Gastroesophageal sphincter (tissue), 4 donors: ENCODE data around the gene GPR39. TPM values are rescaled to one million over a fixed set of nuclear protein-coding genes. Genes with fewer than 3 reads are reported as not detected.

Experiments used
- ATAC-seq: fragments of 150-250 bp; one replicate; pipeline ENCODE4 v1.9.1; 2016; ENCODE audit warnings: mild to moderate bottlenecking, moderate library complexity
- H3K27ac ChIP-seq, 4 donors: fragments of 200-600 bp; sonication (generic) in 3 of 4; 1 replicate in 3 of 4; 2 replicates in 1 of 4; pipeline ENCODE4 v1.5.1; 2016 to 2019
- H3K27me3 ChIP-seq: fragments of 200-600 bp; sonication (generic); one replicate; pipeline ENCODE4 v1.5.1; 2019
- H3K36me3 ChIP-seq, 2 donors: fragments of 200-600 bp; sonication (generic); one replicate each; pipeline ENCODE4 v1.5.1; 2019; ENCODE audit warnings: control low read depth in 1 of 2
- H3K4me1 ChIP-seq, 3 donors: fragments of 200-600 bp; sonication (generic); 1 replicate in 2 of 3; 2 replicates in 1 of 3; pipeline ENCODE4 v1.5.1; 2016 to 2019; ENCODE audit warnings: control low read depth in 2 of 3
- H3K4me3 ChIP-seq, 2 donors: fragments of 200-600 bp; sonication (generic); one replicate each; pipeline ENCODE4 v1.5.1; 2019; ENCODE audit warnings: mild to moderate bottlenecking in 1 of 2, moderate library complexity in 1 of 2
- H3K9me3 ChIP-seq, 3 donors: fragments of 200-600 bp; sonication (generic); one replicate each; pipeline ENCODE4 v1.5.1; 2017 to 2019; ENCODE audit warnings: control low read depth in 2 of 3
- EP300 ChIP-seq: sonication (generic); formaldehyde crosslinking; IDR thresholded peaks from one replicate; pipeline ENCODE4 v1.6.1; 2017; ENCODE audit warnings: antibody characterized with exemption, mild to moderate bottlenecking
- POLR2A ChIP-seq, 2 donors: fragments of 450-650 bp; IDR thresholded peaks; one replicate each; pipeline ENCODE4 v1.6.1; 2017; ENCODE audit warnings: antibody characterized with exemption in 2 of 2, mild to moderate bottlenecking in 2 of 2, moderate library complexity in 1 of 2
- POLR2AphosphoS5 ChIP-seq: sonication (generic); formaldehyde crosslinking; IDR thresholded peaks from one replicate; pipeline ENCODE4 v1.6.1; 2017; ENCODE audit warnings: antibody characterized with exemption
- WGBS, 2 donors: methylation state at CpG; one replicate each; pipeline ENCODE4 v1.1.5; 2018; ENCODE audit warnings: low coverage in 1 of 2; 5-methylcytosine and 5-hydroxymethylcytosine counted together
- total RNA-seq, 4 donors: library from RNA; depleted of rRNA; stranded (reverse); fragments of >200 nt; gene quantifications; one replicate each; pipeline ENCODE4 v1.1.0, GENCODE V29; 2016
- TF ChIP-seq, protein P1 (sequence below), 4 experiments: fragments of 200-600 bp in 2 of 4; fragments of 450-650 bp in 2 of 4; sonication (generic) in 1 of 4; IDR thresholded peaks; one replicate each; pipeline ENCODE4 v1.5.1; 2017 to 2019; ENCODE audit warnings: antibody characterized with exemption in 4 of 4, mild to moderate bottlenecking in 2 of 4, moderate library complexity in 2 of 4

The GPR39 gene
- total RNA-seq, 4 donors from 2014 or later: 0.46 to 2.6 (median 0.69) TPM; not detected in 1

DNA sequence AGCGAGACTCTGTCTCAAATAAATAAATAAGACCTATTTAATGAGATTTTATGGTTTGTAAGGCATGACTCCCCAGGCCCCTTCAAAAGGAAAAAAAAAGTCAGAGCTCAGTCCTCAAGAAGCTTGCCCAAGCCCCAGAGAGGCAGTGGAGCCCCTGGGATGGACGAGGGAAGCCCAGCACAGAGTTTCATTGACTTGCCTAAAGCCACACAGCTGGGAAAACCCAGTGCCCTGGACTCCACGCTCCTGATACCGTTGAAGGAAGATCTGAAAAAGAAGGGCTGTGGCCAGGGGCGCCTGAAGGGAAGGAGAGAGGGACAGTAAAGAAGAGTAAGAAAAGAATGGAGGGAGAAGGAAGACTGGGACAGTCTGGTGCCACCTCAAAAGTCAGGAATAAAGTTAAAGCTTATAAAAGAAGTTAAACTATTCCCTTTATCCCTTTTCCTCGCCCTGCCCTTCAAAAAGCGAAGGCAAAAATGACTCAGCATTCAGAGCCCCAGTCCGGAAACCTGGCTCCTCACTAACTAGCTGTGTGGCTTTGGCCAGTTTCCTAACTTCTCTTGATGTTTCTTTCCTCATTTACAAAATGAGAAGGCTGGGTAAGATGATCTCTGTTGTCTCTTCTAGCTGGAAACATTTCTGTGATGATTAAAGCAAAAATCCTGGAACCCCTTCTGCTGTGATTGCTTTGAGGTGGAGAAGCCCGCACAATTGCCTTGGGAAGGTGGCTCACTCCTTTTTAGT lies 206.7 kb downstream of the GPR39 start:
- 10 to 59% methylated on average over 3 to 6 of the region's 9 CpGs for WGBS, 2 donors
- Histone ChIP-seq H3K9me3 (no peaks in the 10 kb centered on the region), H3K27ac (no peak overlapping the region), H3K4me1 (no peaks in the 10 kb centered on the region), H3K4me3 (no peak overlapping the region), H3K36me3 (no peaks in the 10 kb centered on the region), H3K27me3 (no peaks in the 10 kb centered on the region)
- TF ChIP-seq POLR2AphosphoS5 (no peak), POLR2A (IDR thresholded peaks at IDR 0.05) (no peak), EP300 (no peak)
- TF ChIP-seq, protein P1, sequence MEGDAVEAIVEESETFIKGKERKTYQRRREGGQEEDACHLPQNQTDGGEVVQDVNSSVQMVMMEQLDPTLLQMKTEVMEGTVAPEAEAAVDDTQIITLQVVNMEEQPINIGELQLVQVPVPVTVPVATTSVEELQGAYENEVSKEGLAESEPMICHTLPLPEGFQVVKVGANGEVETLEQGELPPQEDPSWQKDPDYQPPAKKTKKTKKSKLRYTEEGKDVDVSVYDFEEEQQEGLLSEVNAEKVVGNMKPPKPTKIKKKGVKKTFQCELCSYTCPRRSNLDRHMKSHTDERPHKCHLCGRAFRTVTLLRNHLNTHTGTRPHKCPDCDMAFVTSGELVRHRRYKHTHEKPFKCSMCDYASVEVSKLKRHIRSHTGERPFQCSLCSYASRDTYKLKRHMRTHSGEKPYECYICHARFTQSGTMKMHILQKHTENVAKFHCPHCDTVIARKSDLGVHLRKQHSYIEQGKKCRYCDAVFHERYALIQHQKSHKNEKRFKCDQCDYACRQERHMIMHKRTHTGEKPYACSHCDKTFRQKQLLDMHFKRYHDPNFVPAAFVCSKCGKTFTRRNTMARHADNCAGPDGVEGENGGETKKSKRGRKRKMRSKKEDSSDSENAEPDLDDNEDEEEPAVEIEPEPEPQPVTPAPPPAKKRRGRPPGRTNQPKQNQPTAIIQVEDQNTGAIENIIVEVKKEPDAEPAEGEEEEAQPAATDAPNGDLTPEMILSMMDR (IDR thresholded peaks at IDR 0.05): no peak
- ATAC-seq: no peak

DNA sequence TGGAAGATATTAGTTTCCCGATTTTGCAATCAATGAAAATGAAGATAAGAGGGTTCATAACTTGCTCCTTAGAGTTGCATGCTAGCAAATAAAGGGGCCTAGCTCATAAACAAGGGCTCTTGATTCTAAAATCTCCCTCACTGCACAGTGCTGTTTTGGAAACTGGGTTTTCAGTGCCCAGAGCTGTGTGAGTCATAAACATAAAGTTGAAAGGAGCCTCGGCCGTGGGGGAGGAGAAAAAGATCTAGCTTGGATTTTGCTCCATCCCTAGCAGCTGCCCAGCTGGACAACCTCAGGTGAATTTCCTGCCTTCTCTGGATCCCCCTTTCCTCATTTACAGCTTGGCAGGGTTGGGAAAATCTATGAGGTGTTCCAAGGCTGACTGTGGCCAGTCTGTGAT lies 210.9 kb downstream of the GPR39 start:
- 56 to 75% methylated on average over 1 to 2 of the region's 3 CpGs for WGBS, 2 donors
- H3K9me3 ChIP-seq: no peaks in the 10 kb centered on the region
- no peak for TF ChIP-seq EP300
- no peak for TF ChIP-seq POLR2A (IDR thresholded peaks at IDR 0.05)
- TF ChIP-seq POLR2AphosphoS5: no peak
- TF ChIP-seq, protein P1 (IDR thresholded peaks at IDR 0.05): no peak
- no peak overlapping the region for H3K4me3 ChIP-seq
- peaks cover 3 to 15% (median 5%) of the 10 kb centered on the region in 3 donors for H3K4me1 ChIP-seq
- H3K27ac ChIP-seq: no peak overlapping the region
- no peak for ATAC-seq
- no peaks in the 10 kb centered on the region for H3K36me3 ChIP-seq
- no peaks in the 10 kb centered on the region for H3K27me3 ChIP-seq

DNA sequence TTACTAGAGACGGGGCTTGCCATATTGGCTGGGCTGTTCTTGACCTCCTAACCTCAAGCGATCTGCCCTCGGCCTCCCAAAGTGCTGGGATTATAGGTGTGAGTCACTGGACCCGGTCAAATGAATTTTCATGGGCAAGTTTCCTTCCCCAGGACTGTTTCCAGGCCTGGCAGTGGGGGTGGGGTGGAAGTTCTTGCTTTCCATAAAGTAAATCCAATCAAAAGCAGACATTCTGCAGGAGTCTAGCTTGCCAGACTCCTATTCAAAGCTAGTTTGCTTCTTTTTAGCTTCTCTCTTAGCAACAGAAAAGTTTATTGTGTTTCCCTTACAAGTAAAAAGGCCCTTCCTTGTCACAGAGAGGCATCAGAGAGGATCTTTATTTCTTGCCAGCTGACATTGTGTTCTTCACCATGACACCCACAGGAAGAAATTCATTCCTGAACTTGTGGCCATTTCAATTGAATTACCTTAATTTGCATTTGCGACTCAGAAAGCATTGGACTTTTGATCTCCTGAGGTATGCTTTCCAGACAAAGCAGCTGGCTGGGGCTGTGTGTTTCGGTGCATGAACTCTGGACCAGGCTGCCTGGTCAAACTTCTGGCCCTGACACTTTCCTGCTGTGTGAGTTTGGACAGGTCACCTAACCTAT lies 215.5 kb downstream of the GPR39 start:
- no peaks in the 10 kb centered on the region for H3K27me3 ChIP-seq
- ATAC-seq: no peak
- no peaks in the 10 kb centered on the region for H3K9me3 ChIP-seq
- TF ChIP-seq, protein P1 (IDR thresholded peaks at IDR 0.05): no peak
- TF ChIP-seq POLR2A (IDR thresholded peaks at IDR 0.05) (no peak), POLR2AphosphoS5 (no peak), EP300 (no peak)
- H3K4me3 ChIP-seq: no peak overlapping the region
- H3K4me1 ChIP-seq: peaks cover 3 to 32% (median 5%) of the 10 kb centered on the region in 3 donors
- WGBS, 2 donors: 15 to 35% methylated on average over 4 to 5 of the region's 6 CpGs
- H3K36me3 ChIP-seq: no peaks in the 10 kb centered on the region
- no peak overlapping the region for H3K27ac ChIP-seq

DNA sequence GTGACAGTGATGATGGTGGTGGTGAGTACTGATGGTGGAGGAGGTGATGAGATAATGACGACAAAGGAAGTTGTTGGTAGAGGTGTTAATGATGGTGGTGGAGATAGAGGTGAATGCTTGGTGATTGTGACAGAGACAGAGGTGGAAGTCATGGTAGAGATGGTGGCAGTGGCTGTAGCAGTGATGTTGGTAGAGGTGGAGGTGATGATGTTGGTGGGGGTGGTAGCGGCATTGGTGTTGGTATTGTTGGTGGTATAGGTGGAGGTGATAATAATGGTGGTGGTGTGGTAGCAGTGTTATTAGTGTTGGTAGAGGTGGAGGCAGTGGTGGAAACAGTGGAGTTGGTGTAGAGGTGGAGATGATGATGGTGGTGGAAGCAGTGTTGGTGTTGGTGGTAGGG lies 217.0 kb downstream of the GPR39 start:
- ATAC-seq: no peak
- no peaks in the 10 kb centered on the region for H3K36me3 ChIP-seq
- peaks cover 3 to 33% (median 5%) of the 10 kb centered on the region in 3 donors for H3K4me1 ChIP-seq
- no peak overlapping the region for H3K27ac ChIP-seq
- no peak overlapping the region for H3K4me3 ChIP-seq
- no peaks in the 10 kb centered on the region for H3K27me3 ChIP-seq
- no peaks in the 10 kb centered on the region for H3K9me3 ChIP-seq
- TF ChIP-seq POLR2AphosphoS5: no peak
- TF ChIP-seq POLR2A (IDR thresholded peaks at IDR 0.05): no peak
- TF ChIP-seq, protein P1 (IDR thresholded peaks at IDR 0.05): no peak
- no peak for TF ChIP-seq EP300
- WGBS, 2 donors: 95 to 100% methylated on average over 2 of the region's 2 CpGs

DNA sequence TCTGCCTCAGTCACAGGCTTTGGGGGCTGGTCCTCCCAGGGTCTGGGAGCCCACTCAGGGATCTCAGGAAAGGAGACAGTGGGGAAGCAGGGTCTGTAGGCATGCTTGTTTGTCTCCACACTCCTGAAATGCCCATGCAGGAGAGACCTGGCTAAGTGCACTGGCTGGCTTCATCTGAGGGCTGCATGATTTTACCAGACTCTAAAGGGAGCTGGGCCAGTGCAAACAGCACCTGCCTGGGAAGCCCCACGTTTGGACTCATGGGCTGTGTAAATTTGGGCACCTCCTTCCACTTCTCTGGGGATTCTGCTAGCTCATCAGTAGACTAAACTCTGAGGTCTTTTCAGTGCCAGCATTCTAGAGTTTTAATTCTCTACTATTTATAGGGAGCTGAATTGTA lies 219.7 kb downstream of the GPR39 start:
- no peak for TF ChIP-seq POLR2A (IDR thresholded peaks at IDR 0.05)
- no peak for TF ChIP-seq POLR2AphosphoS5
- no peak for TF ChIP-seq EP300
- TF ChIP-seq, protein P1 (IDR thresholded peaks at IDR 0.05): no peak
- no peak for ATAC-seq
- H3K9me3 ChIP-seq: no peaks in the 10 kb centered on the region

More for the DNA sequence above, 219.7 kb downstream of the GPR39 start:
- Histone ChIP-seq H3K4me3 (no peak overlapping the region), H3K4me1 (peaks cover 3 to 30% (median 5%) of the 10 kb centered on the region in 3 donors), H3K27ac (no peak overlapping the region), H3K27me3 (no peaks in the 10 kb centered on the region), H3K36me3 (no peaks in the 10 kb centered on the region)
- 40% methylated on average over 1 of the region's 1 CpG; no CpG with 5 or more reads in 1 of the 2 donors for WGBS, 2 donors
